ENCODE measurements around the gene PTPRG.

- TF ChIP-seq POLR2A (IDR thresholded peaks at IDR 0.05; ENCODE audit: low read length) (no peak), GATA1 (IDR thresholded peaks at IDR 0.05; ENCODE audit: low read depth, low read length) (no peak)
These were observed 303.5 kb downstream of the PTPRG start for GRCh38 chr3:61864886-61865285.
